GM18508 (cell line): ENCODE measurements around the gene ITGA5.
"Not testable (repeated sequence)": the region's sequence is repeated elsewhere in the genome, so short reads cannot be mapped to it uniquely, and the experiment has no call there.

Experiments
- ATAC-seq: cut with Tn5 transposase; IDR thresholded peaks from one replicate; pipeline ENCODE4 v1.9.1; 2021; ENCODE audit warnings: moderate number of reproducible peaks; ENCODE audit not compliant: insufficient read depth, unreplicated experiment

Gene ITGA5

DNA sequence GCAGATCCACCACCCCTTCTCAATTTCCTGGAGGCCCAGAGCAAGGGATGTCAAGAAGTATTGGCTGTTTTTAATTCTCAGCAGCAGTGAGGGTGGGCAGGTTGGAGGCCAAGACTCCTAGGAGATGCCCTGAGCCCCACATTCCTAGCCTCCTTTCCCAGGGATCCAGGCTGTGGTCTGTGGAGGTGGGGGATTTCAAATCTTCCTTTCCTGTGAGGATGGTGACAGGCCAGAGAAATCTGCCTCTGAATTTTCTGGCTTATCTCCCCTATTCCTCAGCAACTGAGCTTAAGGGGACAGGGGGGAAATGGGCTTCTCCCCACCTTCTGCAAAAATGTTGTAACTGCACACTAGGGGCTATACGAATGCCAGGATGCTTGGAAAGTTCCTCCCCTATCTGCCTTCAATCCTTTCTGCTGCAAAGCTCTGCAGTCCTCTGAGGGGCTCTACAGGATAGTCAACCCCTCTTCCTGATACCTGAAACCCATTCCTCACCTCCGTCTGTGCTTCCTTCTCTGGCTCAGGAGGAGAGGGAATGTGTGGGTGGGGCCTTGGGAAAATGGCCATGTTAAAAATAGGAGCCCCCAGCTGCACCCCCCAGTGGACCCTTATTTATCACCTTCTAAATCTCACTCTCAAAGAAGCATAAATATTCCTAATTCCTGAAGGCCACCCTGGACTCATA is 61.4 kb downstream of the ITGA5 start:
- ATAC-seq: no peak

DNA sequence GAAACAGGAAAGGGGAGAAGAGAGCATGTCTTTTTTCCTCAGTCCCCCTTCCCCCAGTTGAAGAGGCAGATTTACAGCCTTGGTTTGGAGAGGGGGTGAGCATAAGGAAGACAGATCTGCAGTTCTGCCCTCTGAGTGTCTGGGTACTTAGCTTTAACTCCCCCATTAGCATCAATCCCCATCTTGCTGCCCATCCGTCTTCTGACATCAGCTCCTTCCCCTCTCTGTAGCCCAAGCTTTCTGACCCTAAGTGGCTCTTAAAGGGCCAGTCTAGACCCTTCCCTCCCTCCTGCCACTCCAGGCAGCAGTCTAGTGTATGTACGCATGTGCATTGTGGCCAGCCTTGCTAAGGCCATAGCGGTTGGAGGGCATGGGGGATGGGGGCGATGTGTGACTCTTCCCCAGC is 62.1 kb downstream of the ITGA5 start:
- no peak for ATAC-seq

DNA sequence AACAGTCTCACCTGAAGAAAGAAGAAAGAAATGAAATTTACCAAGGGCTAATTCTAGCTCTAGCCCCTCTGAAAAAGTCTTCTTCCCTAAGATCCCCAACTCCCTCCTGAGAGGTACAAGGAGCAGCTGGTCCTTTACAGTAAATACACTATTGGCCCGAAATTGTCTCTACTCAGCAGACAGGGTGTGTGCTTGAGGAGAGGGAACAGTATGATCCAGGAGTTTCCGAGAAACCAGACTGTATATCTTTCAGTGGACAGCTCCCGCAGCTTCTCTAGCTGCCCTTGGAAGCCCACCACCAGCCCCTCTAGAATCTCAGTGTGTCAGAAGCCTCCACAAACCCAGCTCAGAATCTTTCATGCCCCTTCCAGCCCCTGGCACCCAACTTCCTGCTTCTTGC is 62.8 kb downstream of the ITGA5 start:
- ATAC-seq: no peak

DNA sequence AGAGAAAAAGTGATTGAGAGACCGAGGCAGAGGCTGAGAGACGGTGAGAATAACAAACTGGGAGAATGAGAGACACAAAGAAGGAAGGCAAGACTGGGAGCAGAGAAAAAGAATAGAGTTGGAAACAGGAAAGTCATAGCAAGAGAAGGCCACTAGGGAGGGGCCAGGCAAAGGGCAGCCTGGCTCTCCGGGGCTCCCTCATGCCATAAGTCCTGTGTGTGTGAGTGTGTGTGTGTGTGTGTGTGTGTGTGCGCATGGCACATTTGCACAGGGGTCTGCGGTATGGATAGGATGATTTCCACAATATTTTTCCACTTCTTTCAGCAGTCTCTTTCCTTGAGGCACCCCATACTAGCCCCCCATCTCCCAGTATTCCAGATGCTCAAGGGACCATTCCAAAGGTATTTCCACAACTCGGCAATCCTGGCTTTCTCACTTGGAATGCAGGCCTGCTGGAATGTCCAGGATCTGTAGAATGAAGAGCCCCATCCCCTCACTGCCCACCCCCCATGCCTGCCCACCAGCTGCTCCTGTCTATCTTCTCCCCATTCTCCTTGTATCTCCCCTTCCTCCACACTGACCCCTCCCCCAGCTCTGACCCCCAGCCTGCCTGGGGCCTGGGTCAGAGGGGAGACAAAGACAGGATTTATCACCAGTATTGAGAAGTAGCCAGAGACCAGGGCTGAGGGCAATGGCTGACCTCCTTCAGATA is 63.8 kb downstream of the ITGA5 start:
- ATAC-seq: no peak

DNA sequence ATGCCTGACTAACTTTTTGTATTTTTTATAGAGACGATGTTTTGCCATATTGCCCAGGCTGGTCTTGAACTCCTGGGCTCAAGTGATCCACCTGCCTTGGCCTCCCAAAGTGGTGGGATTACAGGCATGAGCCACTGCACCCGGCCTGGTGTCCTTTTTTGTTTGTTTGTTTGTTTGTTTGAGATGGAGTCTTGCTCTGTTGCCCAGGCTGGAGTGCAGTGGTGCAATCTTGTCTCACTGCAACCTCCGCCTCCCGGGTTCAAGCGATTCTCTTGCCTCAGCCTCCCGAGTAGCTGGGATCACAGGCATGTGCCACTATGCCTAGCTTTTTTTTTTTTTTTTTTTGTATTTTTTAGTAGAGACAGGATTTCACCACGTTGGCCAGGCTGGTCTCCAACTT is 64.8 kb downstream of the ITGA5 start:
- not testable (repeated sequence) for ATAC-seq

DNA sequence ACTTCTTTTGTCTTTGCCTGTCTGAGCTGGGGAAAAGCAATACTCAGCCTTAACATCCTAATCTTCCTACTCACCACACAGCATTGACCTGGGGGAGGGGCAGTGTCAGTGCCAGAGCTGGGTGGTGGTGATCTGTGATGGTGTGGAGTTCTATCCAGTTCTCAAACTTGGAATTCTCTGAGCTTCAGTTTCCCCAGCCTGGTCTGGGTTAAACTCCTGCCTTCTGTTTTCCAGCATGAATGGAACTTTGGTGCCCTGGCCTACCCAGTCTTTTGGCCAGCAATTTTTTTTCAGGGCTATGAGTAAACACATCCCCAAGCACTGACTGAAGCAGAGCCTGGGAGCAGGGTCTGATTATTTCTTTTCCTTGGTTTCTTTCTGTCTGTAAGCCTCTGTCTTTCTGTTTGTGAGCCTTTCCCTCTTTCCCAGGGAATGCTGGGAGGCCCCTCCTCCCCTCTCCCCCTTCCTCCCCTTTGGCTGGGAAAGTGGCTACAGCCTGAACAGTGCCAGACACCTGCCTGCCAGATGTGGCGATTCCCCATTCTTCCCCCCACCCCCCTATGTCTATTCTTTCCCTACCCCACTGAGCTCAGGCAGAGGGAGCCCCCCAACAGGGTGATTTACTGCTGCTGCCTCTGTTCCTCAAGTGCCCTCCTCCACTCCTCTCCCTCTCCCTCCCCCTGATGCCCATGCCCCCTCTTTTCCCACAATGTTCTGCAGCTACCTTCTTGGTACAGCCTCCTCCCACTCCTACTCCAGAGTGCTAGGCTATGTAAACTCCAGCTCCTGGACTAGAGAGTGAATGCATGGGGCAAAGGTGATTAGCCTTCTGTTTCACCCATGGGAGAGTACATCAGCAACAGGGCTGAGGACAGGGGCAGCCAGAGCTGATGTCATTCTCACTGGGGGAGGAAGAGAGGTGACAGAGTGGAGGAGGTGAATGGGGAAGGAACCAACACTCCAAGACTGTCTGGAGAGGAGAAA is 65.9 kb downstream of the ITGA5 start:
- no peak for ATAC-seq

DNA sequence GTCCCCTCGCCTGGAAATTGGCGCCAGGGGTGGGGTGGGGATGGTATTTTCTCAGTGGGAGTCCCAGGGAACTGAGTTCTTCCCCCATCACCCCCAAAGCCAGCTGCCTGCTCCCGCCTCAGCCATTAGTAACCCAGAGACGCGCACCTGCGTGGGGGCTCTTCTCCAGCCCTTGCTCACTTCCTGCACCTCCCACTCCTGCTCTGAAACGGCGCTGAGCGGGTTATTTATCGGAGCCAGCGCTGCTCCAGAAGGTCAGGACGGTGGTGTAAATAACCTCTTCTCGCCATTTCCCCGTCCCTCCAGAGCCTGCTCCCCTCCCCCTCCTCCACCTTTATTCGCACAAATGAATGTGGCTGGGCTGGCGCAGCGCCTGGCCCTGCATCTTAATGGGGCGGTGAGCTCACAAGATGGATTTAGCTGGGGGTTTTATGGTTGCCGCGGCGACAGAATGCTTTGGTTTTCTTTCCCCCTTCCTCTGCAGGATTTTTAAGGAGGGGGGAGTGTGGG is 67.0 kb downstream of the ITGA5 start:
- no peak for ATAC-seq

DNA sequence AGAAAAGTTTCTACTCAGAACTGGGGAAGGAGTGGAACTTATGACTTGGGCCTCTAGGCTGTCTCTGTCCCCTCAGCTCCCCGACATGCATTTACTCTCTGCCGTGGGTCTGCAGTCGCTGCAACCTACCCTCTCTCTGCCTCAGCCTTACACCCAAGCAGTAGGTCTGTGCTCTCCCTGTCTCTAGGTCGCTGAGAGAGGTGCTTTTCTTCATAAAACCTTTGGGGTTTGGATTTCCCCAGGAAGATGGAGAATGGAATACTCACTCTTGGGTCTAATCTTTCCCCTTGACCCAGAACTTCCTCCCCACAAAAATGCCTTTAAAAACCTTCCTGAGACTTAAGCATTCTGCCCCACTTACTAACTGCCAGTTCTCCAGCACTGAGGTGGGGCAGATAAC is 67.7 kb downstream of the ITGA5 start:
- ATAC-seq: no peak

DNA sequence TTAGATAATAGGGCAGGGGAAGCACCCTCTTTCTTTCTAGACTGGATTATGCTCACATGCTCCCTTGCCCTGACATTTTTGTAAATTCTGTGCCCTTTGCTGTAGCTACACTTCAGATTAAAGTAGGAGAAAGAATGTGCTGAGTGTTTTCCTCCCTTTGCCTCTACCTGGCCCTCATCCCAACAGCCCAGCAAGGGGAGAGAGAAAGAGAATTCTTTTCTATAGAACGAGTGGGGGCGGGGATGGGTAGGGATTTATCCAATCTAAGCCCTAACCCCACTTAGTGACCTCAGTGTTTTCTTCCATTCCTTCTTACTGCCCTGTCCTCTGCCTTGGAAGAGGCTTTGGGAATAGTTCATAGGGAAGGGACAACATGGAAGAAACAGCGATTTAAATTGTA is 68.3 kb downstream of the ITGA5 start:
- ATAC-seq: no peak

DNA sequence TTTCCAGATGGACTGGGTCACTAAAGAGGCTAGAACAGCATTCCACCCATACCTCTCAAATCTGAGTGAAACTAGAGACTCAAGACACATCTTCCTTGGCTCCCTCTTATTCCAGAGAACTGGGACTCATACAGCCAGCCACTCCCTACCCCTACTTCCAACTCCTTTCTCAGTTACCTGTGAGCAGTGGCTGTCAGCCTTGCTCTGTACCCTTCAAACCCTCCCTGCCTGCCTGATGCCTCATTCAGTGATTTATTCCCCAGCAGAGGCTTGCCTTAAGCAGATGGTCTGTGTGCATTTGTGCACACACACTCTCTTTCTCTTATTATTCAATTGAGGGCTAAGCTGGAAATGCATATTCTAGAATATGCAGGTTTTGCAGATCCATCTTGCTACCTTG is 69.4 kb downstream of the ITGA5 start:
- ATAC-seq: no peak

DNA sequence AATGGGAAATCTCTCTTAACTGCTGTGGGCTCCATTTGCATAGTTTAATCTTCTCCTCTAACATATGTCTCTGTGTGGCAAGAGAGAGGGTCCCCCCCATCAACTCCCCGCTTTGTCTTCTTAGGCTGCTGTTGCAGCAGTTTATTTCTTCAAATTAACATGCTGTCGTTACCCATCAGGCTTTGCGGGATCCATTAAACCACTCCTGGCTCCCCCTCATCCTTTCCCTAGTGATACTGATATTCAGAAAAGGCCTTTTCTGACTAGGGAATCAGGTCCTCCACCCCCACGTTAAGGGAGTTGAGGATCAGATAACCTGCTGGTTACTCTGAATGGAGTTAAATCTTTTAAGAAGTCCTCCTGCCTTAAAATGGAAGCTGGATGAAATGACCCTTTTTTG is 70.0 kb downstream of the ITGA5 start:
- no peak for ATAC-seq
